Measurements from ENCODE around the gene THTPA.

Gene THTPA

GRCh38 chr14:23545740-23546365 lies 10.2 kb upstream of the THTPA start:
- DNase-seq (ENCODE audit: low spot score), result no peak
- in situ Hi-C loops (cut with MboI; ENCODE audit: low pct_unique_long_range_greater_than_20kb, low sequenced_read_pairs, unreplicated experiment), result loop anchor here (10.0 kb wide), 1 partner anchor 61 kb away; no protein-coding TSS in a partner anchor

GRCh38 chr14:23546450-23547035 lies 9.5 kb upstream of the THTPA start:
- TF ChIP-seq, protein P1, sequence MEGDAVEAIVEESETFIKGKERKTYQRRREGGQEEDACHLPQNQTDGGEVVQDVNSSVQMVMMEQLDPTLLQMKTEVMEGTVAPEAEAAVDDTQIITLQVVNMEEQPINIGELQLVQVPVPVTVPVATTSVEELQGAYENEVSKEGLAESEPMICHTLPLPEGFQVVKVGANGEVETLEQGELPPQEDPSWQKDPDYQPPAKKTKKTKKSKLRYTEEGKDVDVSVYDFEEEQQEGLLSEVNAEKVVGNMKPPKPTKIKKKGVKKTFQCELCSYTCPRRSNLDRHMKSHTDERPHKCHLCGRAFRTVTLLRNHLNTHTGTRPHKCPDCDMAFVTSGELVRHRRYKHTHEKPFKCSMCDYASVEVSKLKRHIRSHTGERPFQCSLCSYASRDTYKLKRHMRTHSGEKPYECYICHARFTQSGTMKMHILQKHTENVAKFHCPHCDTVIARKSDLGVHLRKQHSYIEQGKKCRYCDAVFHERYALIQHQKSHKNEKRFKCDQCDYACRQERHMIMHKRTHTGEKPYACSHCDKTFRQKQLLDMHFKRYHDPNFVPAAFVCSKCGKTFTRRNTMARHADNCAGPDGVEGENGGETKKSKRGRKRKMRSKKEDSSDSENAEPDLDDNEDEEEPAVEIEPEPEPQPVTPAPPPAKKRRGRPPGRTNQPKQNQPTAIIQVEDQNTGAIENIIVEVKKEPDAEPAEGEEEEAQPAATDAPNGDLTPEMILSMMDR (IDR thresholded peaks at IDR 0.05; ENCODE audit: extremely low read depth, insufficient read depth, missing control alignments), result no peak
- in situ Hi-C loops (cut with MboI; ENCODE audit: low pct_unique_long_range_greater_than_20kb, low sequenced_read_pairs, unreplicated experiment), result loop anchor here (10.0 kb wide), 1 partner anchor 62 kb away; no protein-coding TSS in a partner anchor

More at GRCh38 chr14:23545740-23546365, 10.2 kb upstream of the THTPA start:
- TF ChIP-seq, protein P1 (IDR thresholded peaks at IDR 0.05; ENCODE audit: extremely low read depth, insufficient read depth, missing control alignments), result no peak

DNA sequence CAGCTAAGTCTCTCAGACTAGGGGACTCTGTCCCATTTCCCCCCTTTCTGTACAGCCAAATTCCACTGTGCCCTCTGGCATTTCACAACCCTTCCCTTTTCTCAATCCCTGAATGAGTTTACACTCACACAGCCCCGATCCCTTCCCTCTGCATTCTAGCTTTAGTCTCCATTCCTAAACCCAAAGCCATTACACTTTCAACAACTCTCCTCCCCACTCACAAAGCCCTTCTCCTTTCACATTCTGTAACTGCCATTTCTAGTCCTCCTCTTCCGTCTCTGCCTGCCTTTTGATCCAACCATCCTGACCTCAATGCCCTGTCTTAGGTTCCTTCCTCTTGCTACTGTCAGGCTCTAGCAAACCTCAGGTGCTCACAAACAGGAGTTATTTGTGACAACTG lies 8.1 kb upstream of the THTPA start:
- no peak for DNase-seq (ENCODE audit: low spot score)
- TF ChIP-seq, protein P1 (IDR thresholded peaks at IDR 0.05; ENCODE audit: extremely low read depth, insufficient read depth, missing control alignments), result no peak
- in situ Hi-C loops (cut with MboI; ENCODE audit: low pct_unique_long_range_greater_than_20kb, low sequenced_read_pairs, unreplicated experiment), result loop anchor here (10.0 kb wide), 1 partner anchor 63 kb away; no protein-coding TSS in a partner anchor

More at GRCh38 chr14:23546450-23547035, 9.5 kb upstream of the THTPA start:
- DNase-seq (ENCODE audit: low spot score), result no peak

- TF ChIP-seq, protein P1 (IDR thresholded peaks at IDR 0.05; ENCODE audit: extremely low read depth, insufficient read depth, missing control alignments), result no peak
- in situ Hi-C loops (cut with MboI; ENCODE audit: low pct_unique_long_range_greater_than_20kb, low sequenced_read_pairs, unreplicated experiment), result loop anchor here (10.0 kb wide), 1 partner anchor 64 kb away; no protein-coding TSS in a partner anchor
- no peak for DNase-seq (ENCODE audit: low spot score)
Observed at GRCh38 chr14:23548351-23549318, 7.4 kb upstream of the THTPA start.

- DNase-seq (ENCODE audit: low spot score), result no peak
- TF ChIP-seq, protein P1 (IDR thresholded peaks at IDR 0.05; ENCODE audit: extremely low read depth, insufficient read depth, missing control alignments), result no peak
- in situ Hi-C loops (cut with MboI; ENCODE audit: low pct_unique_long_range_greater_than_20kb, low sequenced_read_pairs, unreplicated experiment), result no loop called here
Observed at GRCh38 chr14:23550131-23550811, 5.8 kb upstream of the THTPA start.
